NK-92 (cell line): ENCODE results near the gene GLI1.
A peak's percentile ranks its signal among the peaks of the same experiment; 100 is the strongest.
"Not testable (repeated sequence)": the region's sequence is repeated elsewhere in the genome, so short reads cannot be mapped to it uniquely, and the experiment has no call there.

ENCODE experiments used
- DNase-seq: peaks from one replicate; lab custom pipeline; 2025; ENCODE audit not compliant: unreplicated experiment; lab: John Stamatoyannopoulos, UW

The GLI1 gene

GRCh38 chr12:57441393-57441792 lies 18.2 kb upstream of the GLI1 start:
- DNase-seq: not testable (repeated sequence)

DNA sequence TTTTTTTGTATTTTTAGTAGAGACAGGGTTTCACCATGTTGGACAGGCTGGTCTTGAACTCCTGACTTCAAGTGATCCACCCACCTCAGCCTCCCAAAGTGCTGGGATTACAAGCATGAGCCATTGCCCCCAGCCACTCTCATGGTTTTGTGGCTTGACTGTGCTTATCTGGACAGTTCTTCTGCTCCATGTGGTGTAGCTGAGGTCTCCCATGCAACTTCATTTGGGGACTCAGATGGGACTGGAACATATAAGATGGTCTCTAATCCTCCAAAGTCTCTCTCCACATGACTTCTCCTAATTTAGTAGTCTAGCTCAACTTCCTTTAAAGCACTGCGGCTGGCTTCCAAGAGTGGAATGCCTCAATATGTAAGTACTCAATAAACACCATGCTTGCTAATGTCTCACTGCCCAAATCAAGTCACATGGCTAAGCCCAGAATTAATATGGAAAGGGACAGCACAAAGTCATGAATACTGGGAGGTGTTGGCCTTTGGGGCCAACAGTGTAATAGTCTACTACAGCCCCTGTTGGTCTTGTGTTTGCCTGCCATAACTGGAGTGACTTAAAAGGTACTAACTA lies 17.6 kb upstream of the GLI1 start:
- DNase-seq: no peak

DNA sequence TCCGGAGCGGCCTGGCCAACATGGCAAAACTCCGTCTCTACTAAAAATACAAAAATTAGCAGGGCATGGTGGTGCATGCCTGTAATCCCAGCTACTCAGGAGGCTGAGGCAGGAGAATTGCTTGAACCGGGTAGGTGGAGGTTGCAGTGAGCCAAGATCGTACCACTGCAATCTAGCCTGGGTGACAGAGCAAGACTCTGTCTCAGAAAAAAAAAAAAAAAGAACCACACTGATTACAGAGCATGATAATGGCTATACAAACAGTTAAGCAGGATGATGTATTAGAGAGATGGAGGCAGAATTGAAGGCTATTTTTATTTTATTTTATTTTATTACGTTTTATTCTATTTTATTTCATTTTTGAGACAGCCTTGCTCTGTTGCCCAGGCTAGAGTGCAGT lies 15.2 kb upstream of the GLI1 start:
- not testable (repeated sequence) for DNase-seq

- DNase-seq: no peak
Measured at GRCh38 chr12:57444744-57445143, 14.8 kb upstream of the GLI1 start.

GRCh38 chr12:57446292-57446960 lies 13.2 kb upstream of the GLI1 start:
- no peak for DNase-seq

GRCh38 chr12:57448669-57449068 lies 10.9 kb upstream of the GLI1 start:
- DNase-seq: no peak

DNA sequence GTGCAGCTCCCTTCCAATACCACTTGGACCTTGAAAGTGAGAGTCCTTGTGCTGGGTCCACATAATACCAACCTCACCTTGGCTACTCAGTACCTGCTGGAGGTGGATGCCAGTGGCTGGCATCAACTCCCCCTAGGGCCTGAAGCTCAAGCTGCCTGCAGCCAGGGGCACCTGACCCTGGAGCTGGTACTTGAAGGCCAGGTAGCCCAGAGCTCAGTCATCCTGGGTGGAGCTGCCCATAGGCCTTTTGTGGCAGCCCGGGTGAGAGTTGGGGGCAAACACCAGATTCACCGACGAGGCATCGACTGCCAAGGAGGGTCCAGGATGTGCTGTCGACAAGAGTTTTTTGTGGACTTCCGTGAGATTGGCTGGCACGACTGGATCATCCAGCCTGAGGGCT lies 10.2 kb upstream of the GLI1 start:
- no peak for DNase-seq

DNA sequence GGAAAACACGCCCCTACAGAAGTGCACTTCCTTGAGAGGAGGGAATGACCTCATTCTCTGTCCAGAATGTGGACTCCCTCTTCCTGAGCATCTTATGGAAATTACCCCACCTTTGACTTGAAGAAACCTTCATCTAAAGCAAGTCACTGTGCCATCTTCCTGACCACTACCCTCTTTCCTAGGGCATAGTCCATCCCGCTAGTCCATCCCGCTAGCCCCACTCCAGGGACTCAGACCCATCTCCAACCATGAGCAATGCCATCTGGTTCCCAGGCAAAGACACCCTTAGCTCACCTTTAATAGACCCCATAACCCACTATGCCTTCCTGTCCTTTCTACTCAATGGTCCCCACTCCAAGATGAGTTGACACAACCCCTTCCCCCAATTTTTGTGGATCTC lies 9.5 kb upstream of the GLI1 start:
- DNase-seq: no peak

DNA sequence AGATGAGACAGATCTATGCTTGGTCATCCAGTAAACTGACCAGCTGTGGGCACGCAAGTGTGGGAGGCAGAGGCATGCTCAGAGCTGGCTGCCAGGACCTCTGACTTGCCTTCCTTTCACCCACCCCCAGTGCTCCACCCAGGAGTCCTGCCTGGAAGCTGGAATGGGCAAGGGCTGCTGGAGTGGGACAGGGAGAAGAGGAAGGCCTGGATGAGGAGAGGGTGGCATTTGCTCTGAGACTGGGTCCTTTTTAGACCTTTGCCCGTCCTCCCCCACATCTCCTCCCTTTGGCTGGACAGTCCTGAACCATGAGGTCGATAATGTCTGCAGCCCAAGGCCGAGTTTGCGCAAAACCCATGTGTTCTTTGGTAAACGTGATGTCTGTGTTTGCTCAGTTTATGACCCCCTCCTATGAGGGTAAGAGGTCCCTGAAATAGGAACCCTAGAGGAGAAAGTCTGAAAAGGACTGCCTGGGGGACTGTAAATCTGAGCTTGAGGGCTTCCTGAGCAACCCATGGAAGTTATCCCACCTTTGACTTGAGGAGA lies 8.3 kb upstream of the GLI1 start:
- DNase-seq: no peak

GRCh38 chr12:57452181-57452936 lies 7.2 kb upstream of the GLI1 start:
- DNase-seq: no peak

- no peak for DNase-seq
Measured at GRCh38 chr12:57452937-57453509, 6.6 kb upstream of the GLI1 start.

GRCh38 chr12:57454213-57454565 lies 5.4 kb upstream of the GLI1 start:
- DNase-seq: no peak

DNA sequence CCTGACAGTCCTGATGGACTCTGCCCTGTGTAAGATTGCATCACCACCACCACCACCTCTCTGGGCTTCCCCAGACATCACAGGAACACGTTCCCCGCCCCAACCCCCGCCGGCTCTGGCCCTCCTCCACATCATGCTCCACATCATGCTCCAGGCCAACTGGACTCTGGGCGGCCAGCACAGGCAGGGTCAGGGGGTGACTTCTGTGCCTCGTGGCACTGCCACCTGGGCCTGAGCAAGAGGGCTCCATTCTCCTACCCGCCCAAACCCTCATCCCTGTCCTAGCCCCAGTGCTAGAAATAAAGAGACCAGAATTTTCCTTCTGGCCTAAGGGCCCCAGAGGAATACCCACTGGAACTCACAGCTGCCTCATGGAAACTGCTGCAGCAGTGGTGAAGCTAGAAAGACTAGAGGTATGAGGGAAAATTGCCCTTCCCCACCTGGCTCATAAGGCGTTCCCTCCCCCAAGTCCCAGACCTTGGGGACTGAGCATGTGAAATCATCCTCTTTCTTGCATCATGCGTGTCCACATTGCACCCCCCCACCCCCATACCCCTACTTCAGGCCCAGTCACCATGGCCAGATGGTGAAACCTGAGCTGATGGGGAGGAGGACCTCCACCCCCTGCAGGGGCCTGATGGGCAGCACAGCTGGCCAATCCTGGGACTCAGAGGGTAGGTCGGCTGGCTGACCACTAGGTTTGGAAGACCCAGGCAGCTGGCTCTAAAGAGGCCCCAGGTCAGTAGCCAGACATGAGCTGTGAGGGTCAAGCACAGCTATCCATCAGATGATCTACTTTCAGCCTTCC lies 4.8 kb upstream of the GLI1 start, which contains the start of gene INHBE:
Gene INHBE, plus strand, starts transcription at position 742 of the 808 bp plus-strand sequence. CDS start 230 bp downstream, outside the sequence.
- no peak for DNase-seq

GRCh38 chr12:57455374-57456144 lies 4.0 kb upstream of the GLI1 start:
- DNase-seq: no peak

DNA sequence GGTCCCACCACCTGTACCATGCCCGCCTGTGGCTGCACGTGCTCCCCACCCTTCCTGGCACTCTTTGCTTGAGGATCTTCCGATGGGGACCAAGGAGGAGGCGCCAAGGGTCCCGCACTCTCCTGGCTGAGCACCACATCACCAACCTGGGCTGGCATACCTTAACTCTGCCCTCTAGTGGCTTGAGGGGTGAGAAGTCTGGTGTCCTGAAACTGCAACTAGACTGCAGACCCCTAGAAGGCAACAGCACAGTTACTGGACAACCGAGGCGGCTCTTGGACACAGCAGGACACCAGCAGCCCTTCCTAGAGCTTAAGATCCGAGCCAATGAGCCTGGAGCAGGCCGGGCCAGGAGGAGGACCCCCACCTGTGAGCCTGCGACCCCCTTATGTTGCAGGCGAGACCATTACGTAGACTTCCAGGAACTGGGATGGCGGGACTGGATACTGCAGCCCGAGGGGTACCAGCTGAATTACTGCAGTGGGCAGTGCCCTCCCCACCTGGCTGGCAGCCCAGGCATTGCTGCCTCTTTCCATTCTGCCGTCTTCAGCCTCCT lies 3.4 kb upstream of the GLI1 start:
- no peak for DNase-seq

DNA sequence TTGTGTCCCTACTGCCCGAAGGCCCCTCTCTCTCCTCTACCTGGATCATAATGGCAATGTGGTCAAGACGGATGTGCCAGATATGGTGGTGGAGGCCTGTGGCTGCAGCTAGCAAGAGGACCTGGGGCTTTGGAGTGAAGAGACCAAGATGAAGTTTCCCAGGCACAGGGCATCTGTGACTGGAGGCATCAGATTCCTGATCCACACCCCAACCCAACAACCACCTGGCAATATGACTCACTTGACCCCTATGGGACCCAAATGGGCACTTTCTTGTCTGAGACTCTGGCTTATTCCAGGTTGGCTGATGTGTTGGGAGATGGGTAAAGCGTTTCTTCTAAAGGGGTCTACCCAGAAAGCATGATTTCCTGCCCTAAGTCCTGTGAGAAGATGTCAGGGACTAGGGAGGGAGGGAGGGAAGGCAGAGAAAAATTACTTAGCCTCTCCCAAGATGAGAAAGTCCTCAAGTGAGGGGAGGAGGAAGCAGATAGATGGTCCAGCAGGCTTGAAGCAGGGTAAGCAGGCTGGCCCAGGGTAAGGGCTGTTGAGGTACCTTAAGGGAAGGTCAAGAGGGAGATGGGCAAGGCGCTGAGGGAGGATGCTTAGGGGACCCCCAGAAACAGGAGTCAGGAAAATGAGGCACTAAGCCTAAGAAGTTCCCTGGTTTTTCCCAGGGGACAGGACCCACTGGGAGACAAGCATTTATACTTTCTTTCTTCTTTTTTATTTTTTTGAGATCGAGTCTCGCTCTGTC lies 2.7 kb upstream of the GLI1 start:
- DNase-seq: no peak

DNA sequence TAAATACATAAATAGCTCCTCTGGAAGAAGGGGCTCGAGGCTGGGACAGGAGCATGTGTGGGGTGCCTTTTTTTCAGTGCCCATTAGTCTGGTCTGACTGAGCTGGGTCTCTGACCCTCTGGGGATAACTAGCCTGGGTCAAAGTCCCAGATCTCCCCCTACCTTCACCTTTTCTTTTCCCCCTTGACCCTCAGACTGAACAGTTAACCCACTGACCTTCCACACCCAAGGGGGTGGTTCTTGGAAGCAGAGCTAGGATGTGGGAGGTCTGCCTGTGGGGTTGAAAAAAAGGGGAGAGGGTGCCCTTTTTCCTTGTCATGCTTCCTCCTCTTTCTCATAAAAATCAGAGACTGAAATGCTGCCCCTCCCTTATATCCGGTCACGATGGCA lies 925 bp upstream of the GLI1 start:
- DNase-seq: no peak

GRCh38 chr12:57459055-57459749 lies 383 bp upstream of the GLI1 start:
- DNase-seq: peak; percentile 62

GRCh38 chr12:57460468-57460784 lies 841 bp downstream of the GLI1 start:
- no peak for DNase-seq
